HG02642 (cell line): ENCODE measurements around the gene PGLYRP2.
A peak's percentile ranks its signal among the peaks of the same experiment; 100 is the strongest.
"Not testable (repeated sequence)": the region's sequence is repeated elsewhere in the genome, so short reads cannot be mapped to it uniquely, and the experiment has no call there.

Experiments used
- ATAC-seq: cut with Tn5 transposase; IDR thresholded peaks from one replicate; pipeline ENCODE4 v1.9.1; 2021; ENCODE audit warnings: mild to moderate bottlenecking; ENCODE audit not compliant: unreplicated experiment, poor library complexity

Gene PGLYRP2

GRCh38 chr19:15495151-15495550 is 15.8 kb upstream of the PGLYRP2 start:
- no peak for ATAC-seq

GRCh38 chr19:15488489-15489226 is 9.4 kb upstream of the PGLYRP2 start:
- ATAC-seq, result no peak

- no peak for ATAC-seq
Measured at GRCh38 chr19:15487038-15487437, 7.7 kb upstream of the PGLYRP2 start.

- ATAC-seq, result not testable (repeated sequence)
Measured at GRCh38 chr19:15485768-15486167, 6.5 kb upstream of the PGLYRP2 start.

- ATAC-seq, result not testable (repeated sequence)
Measured at GRCh38 chr19:15480996-15481395, 1.7 kb upstream of the PGLYRP2 start.

- ATAC-seq, result no peak
Measured at GRCh38 chr19:15476325-15476724, 3.0 kb downstream of the PGLYRP2 start.

- ATAC-seq, result no peak
Measured at GRCh38 chr19:15475611-15476010, 3.7 kb downstream of the PGLYRP2 start.

GRCh38 chr19:15475169-15475568 is 4.1 kb downstream of the PGLYRP2 start:
- ATAC-seq, result no peak

GRCh38 chr19:15473821-15474220 is 5.5 kb downstream of the PGLYRP2 start:
- not testable (repeated sequence) for ATAC-seq

- no peak for ATAC-seq
Measured at GRCh38 chr19:15471639-15472101, 7.6 kb downstream of the PGLYRP2 start.

- ATAC-seq, result no peak
Measured at GRCh38 chr19:15469513-15470297, 9.6 kb downstream of the PGLYRP2 start.

- no peak for ATAC-seq
Measured at GRCh38 chr19:15468675-15469512, 10.4 kb downstream of the PGLYRP2 start.

GRCh38 chr19:15467734-15468214 is 11.5 kb downstream of the PGLYRP2 start:
- ATAC-seq, result no peak

- ATAC-seq, result peak; percentile 55
Measured at GRCh38 chr19:15466851-15467733, 12.2 kb downstream of the PGLYRP2 start.

- peak; percentile 47 for ATAC-seq
Measured at GRCh38 chr19:15464394-15465385, 14.6 kb downstream of the PGLYRP2 start, which contains the start of gene RASAL3. Gene RASAL3 (minus strand): TSS chr19:15464544. CDS start chr19:15464358, 186 bp downstream.

GRCh38 chr19:15463861-15464371 is 15.4 kb downstream of the PGLYRP2 start:
- peak; percentile 38 for ATAC-seq

GRCh38 chr19:15461694-15462093 is 17.6 kb downstream of the PGLYRP2 start:
- no peak for ATAC-seq
